HG03175 (cell line): Measurements from ENCODE around the gene RND2.
"Not testable (repeated sequence)": the region's sequence is repeated elsewhere in the genome, so short reads cannot be mapped to it uniquely, and the experiment has no call there.

Source experiments
- ATAC-seq: cut with Tn5 transposase; IDR thresholded peaks from one replicate; pipeline ENCODE4 v1.9.1; 2021; ENCODE audit warnings: mild to moderate bottlenecking, moderate library complexity; ENCODE audit not compliant: unreplicated experiment

Gene RND2

DNA sequence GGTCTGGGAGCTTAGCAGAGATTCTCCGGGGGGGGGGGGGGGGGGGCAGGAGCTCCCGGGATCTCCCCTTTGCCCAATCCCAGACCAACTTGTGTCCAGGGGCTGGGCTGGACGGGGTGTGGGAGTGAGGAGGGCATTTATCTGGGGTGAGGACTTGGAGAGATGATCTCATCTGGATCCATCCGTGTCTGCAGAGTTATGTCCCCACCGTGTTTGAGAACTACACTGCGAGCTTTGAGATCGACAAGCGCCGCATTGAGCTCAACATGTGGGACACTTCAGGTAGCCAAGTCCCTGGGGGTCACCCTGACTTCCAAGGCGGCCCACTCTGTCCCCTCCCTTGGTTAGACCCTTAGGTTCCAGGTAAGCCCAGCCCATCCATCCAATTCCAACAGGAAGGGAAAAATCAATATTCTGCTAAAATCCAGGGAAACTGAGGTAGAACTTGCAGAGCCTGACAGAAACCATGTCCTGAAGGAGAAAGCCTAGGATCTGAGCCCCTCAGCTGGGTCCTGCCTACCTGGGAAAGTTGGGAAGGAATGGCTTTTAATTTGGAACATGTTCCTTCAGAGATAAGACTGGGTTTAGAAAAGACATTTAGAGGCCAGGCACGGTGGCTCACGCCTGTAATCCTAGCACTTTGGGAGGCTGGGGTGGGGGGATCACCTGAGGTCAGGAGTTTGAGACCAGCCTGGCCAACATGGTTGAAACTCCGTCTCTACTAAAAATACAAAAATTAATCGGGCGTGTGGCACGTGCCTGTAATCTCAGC lies 921 bp downstream of the RND2 start:
- no peak for ATAC-seq

DNA sequence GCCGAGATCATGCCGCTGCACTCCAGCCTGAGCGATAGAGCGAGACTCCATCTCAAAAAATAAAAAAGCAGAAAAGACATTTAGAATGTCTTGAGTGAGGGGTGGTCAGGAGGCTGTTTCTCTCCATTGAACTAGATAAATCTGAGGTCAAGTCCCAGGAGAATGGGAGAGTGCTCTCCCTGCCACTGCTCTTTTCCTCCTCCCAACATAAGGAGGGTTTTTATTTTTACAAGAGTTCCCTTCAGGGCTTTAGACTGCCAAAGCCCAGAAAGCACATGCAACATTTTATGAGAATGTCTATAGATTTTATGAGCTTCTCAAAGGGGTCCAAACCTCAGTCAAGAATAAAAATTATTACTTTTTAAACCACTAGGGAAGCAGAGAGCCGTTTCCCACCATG lies 1.6 kb downstream of the RND2 start:
- ATAC-seq, result no peak

DNA sequence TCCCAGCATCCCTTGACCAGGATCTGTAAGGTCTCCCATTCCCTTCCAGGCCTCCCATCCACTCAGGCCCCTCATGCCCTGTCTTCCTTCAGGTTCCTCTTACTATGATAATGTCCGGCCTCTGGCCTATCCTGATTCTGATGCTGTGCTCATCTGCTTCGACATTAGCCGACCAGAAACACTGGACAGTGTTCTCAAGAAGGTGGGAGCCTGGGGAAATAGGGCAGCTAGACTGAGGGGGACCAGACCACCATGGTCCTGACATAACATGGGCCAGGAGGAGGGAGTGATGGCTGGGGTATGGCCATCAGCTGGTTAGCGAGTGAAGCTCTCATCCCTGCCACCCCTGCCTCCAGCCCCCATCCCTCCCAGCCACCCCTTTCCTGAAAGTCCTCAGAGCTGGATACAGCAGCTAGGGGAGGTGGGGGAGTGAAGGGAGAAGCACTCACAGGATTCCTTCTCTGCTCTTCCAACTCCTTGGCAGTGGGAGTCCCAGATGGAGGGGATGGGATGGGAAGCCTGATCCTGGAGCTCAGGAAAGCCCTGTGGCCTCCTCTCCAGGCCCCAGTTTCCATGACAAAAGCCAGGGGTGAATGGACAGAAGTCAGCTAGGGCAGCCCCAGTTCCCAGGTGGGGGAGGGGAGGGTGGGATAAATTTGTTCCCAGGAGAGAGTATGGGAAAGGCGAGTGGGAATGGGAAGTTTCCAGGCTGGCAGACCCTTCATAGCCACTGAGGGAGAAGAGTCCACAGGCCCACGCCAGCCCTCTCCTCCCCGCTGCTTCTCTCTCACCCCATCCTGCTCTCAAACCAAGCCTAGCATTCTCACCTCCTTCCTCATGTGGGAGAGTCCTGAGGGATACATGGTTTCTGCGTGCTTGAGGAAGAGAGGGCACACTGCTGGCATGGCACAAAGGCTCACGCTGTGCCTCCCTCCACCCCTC lies 2.3 kb downstream of the RND2 start:
- no peak for ATAC-seq

DNA sequence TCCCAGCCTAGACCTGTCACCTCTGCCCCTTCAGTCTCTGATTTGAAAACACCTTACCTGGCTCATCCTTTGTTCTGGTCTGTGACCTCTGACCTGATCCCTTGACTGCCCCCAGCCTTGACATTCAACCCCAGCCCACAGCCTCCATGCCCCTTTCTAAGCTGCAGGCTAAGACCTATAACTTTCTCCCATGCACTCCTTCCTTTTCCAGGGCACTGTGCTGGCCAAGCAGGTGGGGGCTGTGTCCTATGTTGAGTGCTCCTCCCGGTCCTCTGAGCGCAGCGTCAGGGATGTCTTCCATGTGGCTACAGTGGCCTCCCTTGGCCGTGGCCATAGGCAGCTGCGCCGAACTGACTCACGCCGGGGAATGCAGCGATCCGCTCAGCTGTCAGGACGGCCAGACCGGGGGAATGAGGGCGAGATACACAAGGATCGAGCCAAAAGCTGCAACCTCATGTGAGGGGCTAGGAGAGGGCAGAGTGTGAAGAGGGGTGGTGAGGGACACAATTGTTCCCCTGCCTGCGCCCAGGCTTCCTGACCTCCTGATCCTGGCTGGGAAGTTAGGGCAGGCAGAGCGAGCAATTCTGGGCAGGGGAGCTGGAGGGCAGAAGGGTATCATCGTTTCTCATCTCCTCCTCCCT lies 3.3 kb downstream of the RND2 start:
- no peak for ATAC-seq

DNA sequence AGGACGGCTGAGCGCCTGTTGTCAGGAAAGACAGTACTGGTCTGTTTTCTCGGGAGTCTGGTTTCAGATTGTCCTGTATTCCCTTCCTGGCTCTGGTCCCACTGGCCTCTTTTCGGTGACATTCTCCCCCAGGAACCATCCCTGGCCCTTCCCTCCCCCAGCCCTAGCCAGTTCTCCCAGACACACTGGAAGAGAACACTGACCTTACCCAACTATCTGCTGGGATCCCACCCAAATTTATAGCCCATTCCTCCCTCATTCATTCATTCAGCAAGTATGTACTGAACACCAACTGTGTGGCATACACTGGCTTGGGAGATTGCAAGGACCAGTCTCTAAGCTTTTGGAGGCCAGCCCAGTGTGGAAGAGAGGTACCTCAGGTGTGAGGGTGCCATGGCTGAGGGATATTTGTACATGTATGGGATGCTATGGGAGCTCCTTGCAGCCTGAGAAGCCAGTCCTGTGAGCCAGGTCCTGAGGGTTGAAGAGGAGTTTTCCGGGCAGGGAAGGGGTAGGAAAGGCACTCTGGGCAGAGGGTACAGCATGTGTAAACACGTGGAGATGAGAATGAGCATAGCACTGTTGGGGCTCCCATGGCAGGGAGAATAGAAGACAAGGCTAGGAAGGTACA lies 5.2 kb downstream of the RND2 start:
- no peak for ATAC-seq

- ATAC-seq, result no peak
Measured at GRCh38 chr17:43031666-43032065, 6.6 kb downstream of the RND2 start.

GRCh38 chr17:43033948-43034881 lies 9.2 kb downstream of the RND2 start:
- ATAC-seq, result no peak

DNA sequence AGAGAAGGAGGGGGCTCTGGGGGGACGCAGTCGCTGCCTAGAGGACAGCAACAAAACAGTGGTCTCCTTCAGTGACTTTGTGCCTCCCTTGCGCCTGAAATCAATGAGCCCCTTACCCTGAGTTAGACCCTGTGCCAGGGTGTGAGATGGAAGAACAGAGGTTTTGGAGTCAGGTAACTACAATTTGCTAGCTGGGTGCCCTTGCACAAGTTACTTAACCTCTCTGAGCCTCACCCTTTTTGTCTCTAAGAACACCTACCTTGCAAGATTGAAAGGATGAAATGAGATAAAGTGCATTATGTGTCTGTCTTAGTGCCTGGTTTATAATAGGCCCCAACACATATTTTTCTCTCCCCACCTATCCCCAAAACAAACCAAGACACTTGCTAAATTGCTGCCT lies 9.9 kb downstream of the RND2 start:
- ATAC-seq, result no peak

GRCh38 chr17:43039646-43040045 lies 14.6 kb downstream of the RND2 start:
- no peak for ATAC-seq

- no peak for ATAC-seq
Measured at GRCh38 chr17:43040655-43041054, 15.6 kb downstream of the RND2 start.

GRCh38 chr17:43042025-43042628 lies 17.1 kb downstream of the RND2 start:
- ATAC-seq, result no peak

GRCh38 chr17:43043307-43043706 lies 18.3 kb downstream of the RND2 start:
- no peak for ATAC-seq

GRCh38 chr17:43044024-43044423 lies 19.0 kb downstream of the RND2 start:
- ATAC-seq, result no peak

GRCh38 chr17:43051969-43052368 lies 26.9 kb downstream of the RND2 start:
- no peak for ATAC-seq

- ATAC-seq, result not testable (repeated sequence)
Measured at GRCh38 chr17:43053008-43053407, 28.0 kb downstream of the RND2 start.

DNA sequence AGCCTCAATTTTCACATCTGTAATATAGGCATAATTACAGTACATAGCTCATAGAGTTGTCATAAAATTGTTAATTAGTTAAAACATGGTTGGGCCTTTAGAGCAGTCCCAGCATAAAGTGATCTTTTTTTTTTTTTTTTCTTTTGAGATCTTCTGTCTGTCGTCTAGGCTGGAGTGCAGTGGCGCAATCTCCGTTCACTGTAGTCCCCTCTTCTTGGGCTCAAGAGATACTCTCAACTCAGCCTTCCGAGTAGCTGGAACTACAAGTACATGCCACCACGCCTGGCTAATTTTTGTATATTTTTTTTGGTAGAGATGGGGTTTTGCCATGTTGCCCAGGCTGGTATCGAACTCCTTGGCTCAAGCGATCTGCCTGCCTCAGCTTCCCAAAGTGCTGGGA lies 31.0 kb downstream of the RND2 start:
- ATAC-seq, result no peak

DNA sequence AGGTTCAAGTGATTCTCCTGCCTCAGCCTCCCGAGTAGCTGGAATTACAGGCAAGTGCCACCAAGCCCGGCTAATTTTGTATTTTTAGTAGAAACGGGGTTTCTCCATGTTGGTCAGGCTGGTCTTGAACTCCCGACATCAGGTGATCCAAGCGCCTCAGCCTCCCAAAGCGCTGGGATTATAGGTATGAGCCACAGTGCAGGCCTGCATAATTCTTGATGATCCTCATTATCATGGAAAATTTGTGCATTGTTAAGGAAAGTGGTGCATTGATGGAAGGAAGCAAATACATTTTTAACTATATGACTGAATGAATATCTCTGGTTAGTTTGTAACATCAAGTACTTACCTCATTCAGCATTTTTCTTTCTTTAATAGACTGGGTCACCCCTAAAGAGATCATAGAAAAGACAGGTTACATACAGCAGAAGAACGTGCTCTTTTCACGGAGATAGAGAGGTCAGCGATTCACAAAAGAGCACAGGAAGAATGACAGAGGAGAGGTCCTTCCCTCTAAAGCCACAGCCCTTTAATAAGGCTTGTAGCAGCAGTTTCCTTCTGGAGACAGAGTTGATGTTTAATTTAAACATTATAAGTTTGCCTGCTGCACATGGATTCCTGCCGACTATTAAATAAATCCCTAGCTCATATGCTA lies 38.1 kb downstream of the RND2 start:
- ATAC-seq, result no peak

GRCh38 chr17:43068570-43069367 lies 43.7 kb downstream of the RND2 start:
- ATAC-seq, result no peak
